Stimulated activated CD4-positive, alpha-beta T cell treated with anti-CD3 and anti-CD28 coated beads, TNF-alpha, amount 100 ng/mL, for 24 hours (primary cell): Measurements from ENCODE around the gene JMJD1C.

Experiments
- DNase-seq, 3 experiments: peaks; one replicate each; pipeline ENCODE4 v3.0.0-alpha.2; 2020; ENCODE audit warnings: low read depth in 3 of 3

The JMJD1C gene

DNA sequence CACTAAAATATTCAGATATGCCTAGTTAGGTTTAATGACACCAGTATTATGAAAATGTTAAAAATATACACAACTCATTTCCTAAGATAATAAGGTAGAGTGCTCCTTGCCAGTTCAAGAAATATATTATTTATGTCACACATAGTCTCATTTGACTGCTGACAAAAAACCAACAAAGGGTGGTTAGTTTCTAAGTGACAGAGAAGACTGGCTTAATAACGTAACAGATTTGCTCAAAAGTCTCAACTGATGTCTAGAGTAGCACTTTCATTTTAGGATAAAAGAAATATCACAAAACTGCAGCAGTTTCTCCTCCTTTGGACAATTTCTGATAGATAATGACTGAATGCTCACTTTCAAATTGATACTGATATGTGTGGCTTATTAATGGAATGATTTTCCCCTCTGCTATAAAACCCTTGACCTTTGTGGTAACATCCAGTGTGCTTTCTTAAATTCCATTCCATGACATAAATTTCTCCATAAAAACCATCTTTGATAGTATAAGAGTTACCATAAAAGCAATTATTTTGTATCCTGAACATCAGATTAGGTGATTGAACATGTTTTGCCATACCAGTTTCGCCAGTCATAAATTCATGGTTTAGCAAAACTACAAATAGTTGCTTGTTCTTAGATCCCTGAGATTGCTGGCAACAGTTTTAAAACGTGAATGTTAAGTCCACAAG lies 238.4 kb downstream of the JMJD1C start:
- DNase-seq = no peak

DNA sequence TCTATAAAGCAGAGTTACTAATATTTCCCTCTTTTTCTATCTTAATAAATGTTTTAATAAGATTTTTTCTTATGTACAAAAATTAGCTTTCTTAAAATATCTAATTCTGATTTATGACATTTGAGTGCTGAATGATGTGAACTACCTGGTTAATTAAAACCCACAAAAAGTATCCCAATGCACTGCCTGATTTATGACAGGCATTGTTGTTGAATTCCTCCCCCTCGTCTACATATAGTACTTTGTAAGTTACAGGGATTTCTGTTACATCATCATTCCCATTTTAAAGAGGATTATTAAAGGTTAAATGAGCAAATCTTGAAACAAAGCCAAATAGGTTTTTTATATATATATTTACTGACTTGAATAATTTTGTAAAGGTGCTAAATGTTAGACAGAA lies 241.5 kb downstream of the JMJD1C start:
- DNase-seq = no peak

DNA sequence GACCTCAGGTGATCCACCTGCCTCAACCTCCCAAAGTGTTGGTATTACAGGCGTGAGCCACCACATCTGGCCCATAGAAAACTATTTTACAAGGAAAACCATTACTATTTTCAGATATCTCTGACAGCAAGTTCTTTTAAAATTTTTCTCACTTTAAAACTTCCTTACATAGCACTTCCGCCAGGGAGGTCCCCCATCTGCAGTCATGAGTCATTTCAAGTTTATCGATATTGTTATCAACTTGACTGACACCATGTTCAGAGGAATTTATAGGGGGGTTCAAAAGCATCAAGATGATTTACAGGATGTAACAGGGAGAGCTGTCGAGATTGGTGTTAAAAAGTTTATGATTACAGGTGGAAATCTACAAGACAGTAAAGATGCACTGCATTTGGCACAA lies 243.8 kb downstream of the JMJD1C start:
- DNase-seq = no peak

DNA sequence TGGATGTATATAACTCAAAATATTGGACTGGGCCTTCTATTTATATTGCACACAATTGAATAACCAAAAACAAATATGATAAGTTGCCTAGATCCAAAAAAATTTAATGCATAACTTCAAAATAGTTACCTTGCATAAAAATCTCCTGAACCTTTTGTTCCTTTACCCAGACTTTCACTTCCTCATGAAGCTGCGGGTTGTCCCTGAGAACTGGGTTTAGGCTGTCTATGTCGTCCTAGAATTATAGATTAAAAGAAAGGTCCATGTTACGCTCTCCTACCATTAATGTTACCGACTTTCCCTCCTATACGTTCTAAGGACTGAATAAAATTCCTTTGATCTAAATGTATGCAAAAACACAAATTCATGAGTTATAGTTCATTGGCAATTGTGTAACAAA lies 246.0 kb downstream of the JMJD1C start:
- no peak for DNase-seq

DNA sequence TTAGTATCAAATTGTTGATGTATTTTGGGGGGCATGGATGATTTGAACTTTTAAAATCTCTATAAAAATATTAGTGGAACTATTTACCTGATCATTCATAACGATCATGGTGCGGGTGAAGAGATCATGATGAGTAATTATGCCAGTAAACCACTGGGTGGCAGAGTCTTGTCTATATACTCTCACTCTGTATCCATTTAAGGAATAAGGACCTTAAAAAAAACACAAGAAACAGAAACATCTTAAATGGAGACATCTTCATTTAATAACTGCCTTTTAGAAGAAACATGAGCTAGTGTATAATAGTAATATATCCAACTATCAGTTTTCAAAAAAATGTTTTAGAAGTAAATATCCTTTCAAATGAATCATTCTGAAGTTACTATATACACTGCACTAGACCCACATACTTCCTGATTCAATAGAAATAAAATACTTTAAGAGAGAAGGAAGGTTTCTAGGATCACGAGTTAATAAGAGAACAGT lies 248.6 kb downstream of the JMJD1C start:
- no peak for DNase-seq

DNA sequence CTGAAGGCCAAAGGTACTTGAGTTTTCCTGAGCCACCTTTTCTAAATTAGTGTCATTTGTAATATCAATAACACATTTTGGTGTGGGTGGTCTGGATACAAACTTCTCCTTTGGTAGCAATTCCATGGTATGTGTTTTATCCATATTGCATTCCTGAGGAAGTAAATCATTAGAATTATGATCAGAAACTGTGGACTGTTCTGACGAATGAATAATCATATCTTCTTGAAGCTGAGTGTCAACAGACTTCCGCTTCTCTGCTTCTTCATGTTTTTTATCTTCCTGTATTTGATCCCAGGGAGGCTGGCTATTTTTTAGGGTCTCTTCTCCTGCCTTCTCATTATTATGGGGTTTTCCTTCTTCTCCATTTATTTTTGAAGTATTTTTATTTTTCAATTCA lies 251.2 kb downstream of the JMJD1C start:
- no peak for DNase-seq

DNA sequence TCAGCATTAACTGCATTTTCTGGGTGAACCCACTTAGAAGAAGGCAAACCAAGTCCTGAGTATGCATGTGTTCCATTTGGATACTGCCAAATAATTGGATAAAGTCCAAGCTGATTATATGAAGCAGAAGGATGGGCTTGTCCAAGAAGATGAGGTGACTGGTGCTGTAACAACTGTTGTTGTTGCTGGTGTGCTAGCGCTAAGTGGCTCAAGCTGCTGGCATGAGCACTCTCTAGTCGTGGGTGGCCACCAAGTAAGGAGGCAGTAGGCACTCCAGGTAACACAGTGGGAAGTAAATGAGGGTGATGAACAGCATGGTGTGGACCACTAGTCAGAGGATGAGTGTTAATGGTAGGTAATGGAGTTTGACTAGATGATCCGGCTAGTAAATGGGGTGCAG lies 252.3 kb downstream of the JMJD1C start:
- no peak for DNase-seq

DNA sequence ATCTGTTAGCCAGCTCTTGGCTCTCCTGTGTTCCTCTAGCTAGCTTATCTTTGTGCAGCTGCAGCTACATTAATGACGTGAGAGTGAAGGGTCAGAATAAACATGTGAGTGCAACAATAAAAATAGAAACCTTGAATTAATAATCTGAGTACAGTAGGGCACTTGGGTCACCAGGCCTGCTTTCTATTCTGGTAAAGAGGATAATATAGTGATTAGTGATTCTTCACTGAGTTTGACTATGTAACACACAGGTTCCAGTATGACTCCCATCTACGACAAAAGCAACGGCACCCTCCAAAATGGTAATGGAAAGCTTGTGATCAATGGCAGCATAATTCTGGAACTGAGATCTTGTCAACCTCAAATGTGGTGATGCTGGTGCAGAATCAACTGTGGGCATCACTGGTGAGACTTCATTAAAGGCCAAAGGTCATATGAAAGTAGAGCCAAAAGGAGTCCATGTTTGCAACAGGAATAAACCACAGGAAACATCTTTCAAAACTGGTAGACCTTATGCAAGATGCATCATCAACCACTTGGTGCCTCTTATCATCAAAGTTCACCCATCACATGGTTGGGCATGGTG lies 255.1 kb downstream of the JMJD1C start:
- DNase-seq = no peak

DNA sequence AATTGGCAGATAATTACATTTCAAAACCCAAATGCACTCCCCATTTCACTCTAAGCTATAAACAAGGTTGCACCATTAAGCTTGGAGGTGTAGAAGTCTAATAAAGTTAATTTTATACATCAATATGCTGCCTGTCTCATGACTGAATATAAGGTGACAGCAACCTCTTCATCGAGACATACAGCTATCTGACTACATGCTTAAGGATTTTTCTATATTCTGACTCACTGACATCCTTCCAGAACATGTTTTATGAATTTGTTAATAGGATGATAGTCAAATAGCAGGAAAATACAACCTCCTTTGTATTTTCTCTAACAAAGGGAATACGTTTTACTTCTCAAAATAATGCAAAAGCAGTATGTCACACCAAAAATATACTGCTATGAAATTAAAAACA lies 256.1 kb downstream of the JMJD1C start:
- DNase-seq = no peak

DNA sequence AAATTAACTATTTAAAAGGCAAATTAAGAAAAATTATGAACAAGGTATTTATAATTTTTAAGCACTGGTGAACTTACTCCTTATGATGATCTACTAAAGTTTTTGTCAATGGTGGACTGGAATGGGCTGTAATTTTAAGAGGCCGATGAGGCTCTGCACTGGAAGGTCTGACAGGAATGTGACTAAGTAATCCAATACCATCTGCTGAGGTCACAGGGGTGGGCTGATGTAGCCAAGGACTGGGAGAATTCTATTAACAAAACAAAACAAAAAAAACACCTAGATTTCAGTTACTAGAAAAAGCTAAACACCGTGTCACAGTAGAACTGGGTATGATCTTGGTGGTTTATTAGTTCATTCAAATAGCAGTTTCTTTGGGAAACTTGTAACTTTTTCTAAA lies 256.8 kb downstream of the JMJD1C start:
- no peak for DNase-seq

DNA sequence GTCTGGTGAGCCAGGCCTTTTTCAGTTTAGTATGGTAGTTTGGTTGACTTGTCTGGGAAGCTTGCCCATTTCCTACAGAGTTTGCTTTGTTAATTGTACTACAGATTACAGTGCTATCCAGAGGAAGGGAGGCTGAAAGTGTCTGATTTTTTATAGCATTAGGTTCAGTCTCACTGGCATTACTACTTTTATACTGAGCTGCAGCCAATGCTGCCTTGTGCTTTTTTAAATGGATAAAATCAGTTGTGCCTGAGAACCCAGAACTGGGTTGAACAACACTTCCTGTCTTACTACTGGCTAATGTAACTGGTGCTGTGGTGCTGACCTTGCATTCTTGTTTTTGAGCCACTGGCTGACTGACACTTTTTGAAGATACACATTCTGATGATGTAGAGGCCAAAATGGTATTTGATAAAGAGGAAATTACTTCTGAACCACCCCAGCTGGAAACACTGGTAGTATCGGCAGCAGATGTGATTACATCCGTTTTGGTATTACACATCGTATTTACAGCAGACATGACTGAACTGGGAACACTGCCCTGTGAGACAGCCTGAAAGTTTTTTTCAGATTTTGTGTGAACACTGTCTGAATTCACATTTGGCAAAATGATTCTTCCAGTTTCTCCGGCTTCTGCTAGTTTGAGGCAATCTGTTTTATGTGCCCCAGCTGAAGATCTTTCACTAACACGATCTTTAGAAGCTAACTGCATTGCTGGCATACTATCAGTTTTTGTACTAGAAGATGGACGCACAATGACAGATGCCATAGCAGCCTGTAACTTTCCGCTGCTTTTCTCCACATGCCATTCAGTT lies 258.6 kb downstream of the JMJD1C start:
- no peak for DNase-seq

DNA sequence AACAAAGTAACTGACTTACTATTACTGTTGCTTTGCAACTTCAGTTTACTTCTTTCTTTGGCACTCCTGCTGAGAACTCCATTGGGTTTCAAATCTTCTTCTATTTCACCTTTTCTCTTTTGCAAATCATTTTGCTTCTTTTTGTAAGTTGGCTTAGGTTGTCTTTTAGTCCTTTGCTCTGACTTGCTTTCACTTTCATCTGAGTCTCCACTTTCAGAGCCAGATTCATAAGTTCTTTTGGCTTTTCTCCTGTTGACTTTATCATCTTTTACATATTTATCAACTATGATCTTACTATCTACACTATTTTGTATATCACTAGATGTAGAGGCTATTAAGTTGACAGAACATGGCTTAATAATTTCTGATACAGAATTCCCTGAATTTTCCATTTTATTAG lies 259.2 kb downstream of the JMJD1C start:
- DNase-seq = no peak

DNA sequence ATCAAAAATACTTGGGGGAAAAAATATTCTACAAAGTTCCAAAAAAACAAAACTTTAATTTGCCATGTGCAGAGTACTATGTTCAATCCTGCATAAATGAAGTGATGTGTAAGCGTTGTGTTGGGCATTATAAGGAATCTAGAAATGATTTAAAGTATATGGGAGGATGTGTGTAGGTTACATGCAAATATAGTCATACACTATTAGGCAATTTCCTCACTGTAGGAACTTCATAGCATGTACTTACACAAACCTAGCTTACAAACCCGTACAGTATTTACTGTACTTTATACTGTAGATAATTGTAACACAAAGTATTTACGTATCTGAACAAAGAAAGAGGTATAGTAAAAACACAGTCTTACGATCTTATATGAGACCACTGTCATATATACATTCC lies 260.4 kb downstream of the JMJD1C start:
- no peak for DNase-seq

DNA sequence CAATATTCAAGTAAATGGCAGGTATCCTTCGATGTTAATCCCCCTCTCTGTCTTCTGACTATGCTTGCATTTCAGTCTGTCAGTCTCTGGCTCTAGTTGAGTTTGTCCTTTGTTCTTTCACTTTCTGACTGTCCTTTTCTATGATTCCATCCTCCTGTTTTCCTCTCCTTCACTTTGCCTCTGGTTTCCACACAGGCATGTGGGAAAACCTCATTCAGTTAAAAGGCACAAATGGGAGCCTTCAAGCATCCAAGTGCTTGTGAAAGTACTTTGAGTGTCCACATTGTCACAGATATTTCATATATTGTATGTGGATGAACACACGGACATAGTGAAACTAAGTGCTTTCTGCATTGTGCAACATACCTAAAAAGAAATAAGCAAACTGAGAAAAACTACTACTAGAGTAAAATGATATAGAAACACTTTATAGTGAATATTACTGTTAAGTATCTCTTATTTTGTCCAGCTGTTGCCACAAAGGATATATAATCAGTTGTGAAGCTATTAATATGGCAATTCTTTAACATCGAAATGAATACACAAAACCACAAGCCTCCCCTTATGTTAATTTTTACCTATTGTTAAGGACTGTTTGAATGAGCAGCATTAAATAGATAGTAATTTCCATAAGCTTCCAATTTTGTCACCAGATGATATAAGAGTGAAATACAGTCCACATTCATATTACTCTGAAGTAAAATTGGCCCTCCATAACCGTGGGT lies 260.9 kb downstream of the JMJD1C start:
- DNase-seq = no peak

DNA sequence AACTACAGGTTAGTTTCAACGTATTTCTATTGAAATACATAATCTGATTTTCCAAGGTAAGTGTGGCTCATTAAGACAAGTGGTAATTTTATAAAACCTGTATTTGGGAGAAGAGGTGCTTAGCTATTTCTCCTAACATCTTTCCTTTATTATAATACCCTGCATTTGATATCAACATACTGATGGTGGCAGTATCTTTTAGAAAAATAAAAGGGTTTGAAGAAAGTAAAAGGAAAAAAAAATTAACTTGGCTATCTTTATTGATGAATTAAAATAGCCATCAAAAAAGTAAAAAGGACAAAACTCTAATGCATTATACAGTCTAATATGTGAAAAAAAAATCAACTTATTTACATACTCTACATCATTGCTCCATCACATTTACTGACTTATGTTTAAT lies 264.7 kb downstream of the JMJD1C start:
- no peak for DNase-seq

DNA sequence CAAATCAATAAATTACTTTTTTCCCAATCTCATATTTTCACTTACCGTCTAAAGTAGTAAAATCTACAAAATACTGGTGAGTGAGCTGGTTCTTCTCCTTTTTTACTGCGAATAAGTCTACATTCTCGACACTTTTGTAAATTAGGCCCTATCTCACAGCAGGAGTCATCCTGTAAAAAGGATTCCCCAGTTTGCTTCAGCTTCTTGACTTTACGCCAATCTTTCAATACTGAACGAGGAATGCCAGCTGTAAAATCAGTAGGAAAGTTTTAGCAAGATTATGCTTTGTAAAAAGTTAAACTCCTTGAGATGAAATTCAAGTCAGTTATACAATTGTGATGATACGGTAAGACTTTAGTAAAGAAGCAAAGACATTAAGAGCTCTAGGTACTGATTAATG lies 265.3 kb downstream of the JMJD1C start:
- no peak for DNase-seq

DNA sequence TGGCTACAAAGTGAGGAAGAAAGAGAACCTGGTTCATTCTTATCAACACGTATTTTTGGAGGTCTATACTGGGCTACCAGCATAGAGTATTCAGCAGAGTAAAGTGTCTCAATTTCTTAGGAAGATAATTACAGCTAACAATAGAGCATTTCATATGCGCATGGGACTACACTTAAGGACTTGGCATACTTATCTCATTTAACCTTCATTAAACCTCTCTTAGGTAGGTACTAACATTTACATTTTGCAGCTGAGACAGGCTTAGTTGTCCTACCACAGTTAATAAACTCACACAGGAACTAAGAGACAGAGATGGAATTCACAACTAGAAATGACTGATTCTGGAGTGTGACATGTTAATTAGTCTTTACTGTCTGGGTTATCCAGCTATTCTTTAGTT lies 266.1 kb downstream of the JMJD1C start:
- no peak for DNase-seq

DNA sequence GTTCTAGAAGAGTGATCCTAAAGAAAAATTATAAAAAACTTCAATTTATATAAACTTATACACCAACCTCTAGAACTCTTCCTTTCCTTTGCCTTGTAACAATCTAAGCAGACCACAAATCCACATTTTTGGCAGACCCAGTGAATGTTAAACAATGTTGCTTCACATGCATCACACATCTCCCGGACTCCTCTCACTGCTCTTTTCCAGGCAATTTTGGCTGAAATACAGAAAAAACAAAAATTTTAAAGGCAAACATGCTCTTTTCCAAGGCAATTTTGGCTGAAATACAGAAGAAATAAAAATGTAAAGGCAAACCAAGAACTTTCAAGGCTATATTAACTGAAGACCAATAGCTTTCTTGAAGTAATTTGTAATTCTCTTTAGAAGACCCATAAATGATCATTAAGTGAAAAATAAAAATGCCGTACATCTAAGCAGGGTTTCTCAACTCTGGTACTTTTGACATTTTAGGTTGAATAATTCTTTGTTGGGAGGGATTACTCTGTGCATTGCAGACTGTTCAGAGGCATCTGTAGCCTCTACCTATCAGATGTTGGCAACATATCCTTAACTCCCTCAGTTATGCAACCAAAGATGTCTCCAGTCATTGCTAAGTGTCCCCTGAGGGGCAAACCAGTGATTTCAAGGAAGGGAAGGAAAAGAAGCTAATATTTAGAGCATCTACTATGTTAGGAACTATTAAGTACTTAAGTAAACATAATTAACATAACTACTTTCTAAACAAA lies 268.3 kb downstream of the JMJD1C start:
- DNase-seq = no peak

DNA sequence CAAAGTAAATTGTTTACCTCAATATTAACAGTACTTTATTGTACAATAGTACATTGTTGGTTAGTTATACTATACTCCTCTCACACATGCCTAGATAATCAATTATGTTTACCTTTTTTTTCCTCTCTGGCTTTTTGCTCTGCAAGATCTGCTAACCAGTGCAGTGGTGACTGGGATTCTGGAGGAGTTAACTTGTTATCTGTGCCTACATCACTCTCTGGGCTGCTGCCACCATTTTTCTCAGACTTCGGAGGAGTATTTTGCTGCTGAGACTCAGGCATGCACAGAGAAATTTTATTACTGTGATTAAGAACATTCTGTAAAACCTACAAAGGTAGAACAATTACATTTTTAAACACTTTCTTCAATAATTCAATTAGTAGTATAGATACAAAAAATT lies 273.0 kb downstream of the JMJD1C start:
- no peak for DNase-seq

DNA sequence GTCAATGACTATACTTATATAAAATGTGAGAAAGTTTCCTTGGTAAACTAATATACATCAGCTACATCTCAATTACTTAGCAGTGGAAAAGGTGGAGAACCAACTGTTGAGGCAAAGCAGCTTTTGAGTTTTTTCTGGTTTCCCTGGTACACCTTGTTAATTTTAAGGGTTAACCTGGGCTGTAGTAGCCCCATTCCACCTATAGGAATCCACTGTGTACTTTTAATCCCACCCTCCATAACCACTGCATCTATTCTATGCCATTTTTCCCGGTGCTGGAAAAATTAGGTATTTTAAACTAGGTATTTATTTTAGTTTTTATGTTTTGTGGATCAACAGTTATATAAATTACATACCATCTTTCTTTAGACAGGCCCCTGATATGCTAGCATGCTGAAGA lies 290.2 kb downstream of the JMJD1C start:
- DNase-seq = no peak

DNA sequence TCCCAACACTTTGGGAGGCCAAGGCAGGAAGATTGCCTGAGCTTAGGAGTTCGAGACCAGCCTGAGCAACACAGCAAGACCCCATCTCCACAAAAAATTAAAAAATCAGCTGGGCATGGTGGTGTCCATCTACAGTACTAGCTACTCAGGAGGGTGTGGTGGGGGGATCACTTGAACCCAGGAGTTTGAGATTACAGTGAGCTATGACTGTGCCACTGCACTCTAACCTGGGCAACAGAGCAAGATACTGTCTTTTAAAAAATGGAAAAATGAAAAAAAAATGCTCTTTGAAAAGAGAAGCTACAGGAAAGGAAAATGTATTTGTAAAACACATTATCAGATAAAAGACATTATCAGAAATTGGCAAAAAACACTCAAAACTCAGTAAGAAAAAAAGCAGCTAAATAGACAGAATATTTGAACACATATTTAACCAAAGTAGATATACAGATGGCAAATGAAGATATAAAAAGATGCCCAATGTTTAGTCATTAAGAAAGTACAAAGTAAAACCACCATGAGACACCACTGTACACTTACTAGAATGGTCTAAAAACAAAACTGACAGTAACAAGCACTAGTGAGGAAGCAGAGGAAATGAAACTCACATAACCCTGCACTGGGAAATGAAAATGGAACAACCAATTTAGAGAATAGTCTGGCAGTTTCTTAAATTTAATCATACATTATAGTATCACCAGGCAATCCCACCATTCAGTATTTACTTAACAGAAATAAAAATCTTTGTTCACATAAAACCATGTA lies 292.1 kb downstream of the JMJD1C start:
- DNase-seq = no peak
